Esophagus squamous epithelium (tissue), 5 donors: ENCODE results near the gene BICD2. TPM values are rescaled to one million over a fixed set of nuclear protein-coding genes. Genes with fewer than 3 reads are reported as not detected.
"Not testable (repeated sequence)": the region's sequence is repeated elsewhere in the genome, so short reads cannot be mapped to it uniquely, and the experiment has no call there.

Experiments used
- DNase-seq: peaks from one replicate; lab custom pipeline; 2025; lab: John Stamatoyannopoulos, UW
- H3K27ac ChIP-seq, 4 donors: fragments of 200-600 bp; sonication (generic); one replicate each; pipeline ENCODE4 v1.5.1; 2016 to 2019; ENCODE audit warnings: mild to moderate bottlenecking in 1 of 4
- H3K27me3 ChIP-seq, 4 donors: fragments of 200-600 bp; sonication (generic); 1 replicate in 3 of 4; 2 replicates in 1 of 4; pipeline versions ENCODE4 v1.5.1 to v1.6.0; 2017 to 2021; ENCODE audit warnings: antibody characterized with exemption in 1 of 4
- H3K36me3 ChIP-seq, 3 donors: fragments of 200-600 bp; sonication (generic); one replicate each; pipeline ENCODE4 v1.5.1; 2016 to 2019
- H3K4me1 ChIP-seq, 3 donors: fragments of 200-600 bp; sonication (generic); one replicate each; pipeline ENCODE4 v1.5.1; 2017 to 2019
- H3K4me3 ChIP-seq, 4 donors: fragments of 200-600 bp; sonication (generic); 1 replicate in 3 of 4; 2 replicates in 1 of 4; pipeline ENCODE4 v1.5.1; 2016 to 2019; ENCODE audit warnings: mild to moderate bottlenecking in 2 of 4, moderate library complexity in 1 of 4
- H3K9me3 ChIP-seq, 3 donors: fragments of 200-600 bp; sonication (generic); one replicate each; pipeline ENCODE4 v1.5.1; 2016 to 2019
- POLR2A ChIP-seq, 4 donors: fragments of 450-650 bp; IDR thresholded peaks; one replicate each; pipeline ENCODE4 v1.6.1; 2017; ENCODE audit warnings: antibody characterized with exemption in 4 of 4, mild to moderate bottlenecking in 4 of 4, moderate library complexity in 3 of 4
- WGBS, 2 donors: methylation state at CpG; one replicate each; pipeline ENCODE4 v1.1.5; 2018; 5-methylcytosine and 5-hydroxymethylcytosine counted together
- intact Hi-C: fragments of 100-400 bp; cut with DNase I; formaldehyde crosslinking; loops from one replicate; pipeline ENCODE4 v1.15.0; 2022
- total RNA-seq, 4 donors: library from RNA; depleted of rRNA; stranded (reverse); fragments of >200 nt; gene quantifications; one replicate each; pipeline ENCODE4 v1.1.0, GENCODE V29; 2016
- TF ChIP-seq, protein P1 (sequence below), 6 experiments: fragments of 450-650 bp in 4 of 6; fragments of 200-600 bp in 2 of 6; sonication (generic) in 2 of 6; IDR thresholded peaks; one replicate each; pipeline ENCODE4 v1.5.1; 2016 to 2019; ENCODE audit warnings: antibody characterized with exemption in 6 of 6, mild to moderate bottlenecking in 4 of 6, moderate library complexity in 4 of 6
- donor health status: DM: yes; HTN: yes; CAD: no.

Gene BICD2
- total RNA-seq, result 100 to 1,000 TPM in 1 of 4 donors, 10 to 100 TPM in 3; 81.7 to 116 (median 91.1) TPM

- Histone ChIP-seq H3K4me1 (peaks cover 48 to 81% (median 52%) of the 10 kb centered on the region in 3 donors), H3K27ac (peak within 1 kb of the TSS; percentile 99 to 100 (median 100)), H3K4me3 (peak within 1 kb of the TSS; percentile 78 to 99 (median 90)), H3K36me3 (no peaks in the 10 kb centered on the region), H3K27me3 (no peaks in the 10 kb centered on the region), H3K9me3 (no peaks in the 10 kb centered on the region)
- intact Hi-C loops, result no loop called here
- DNase-seq, result no peak
- TF ChIP-seq, protein P1, sequence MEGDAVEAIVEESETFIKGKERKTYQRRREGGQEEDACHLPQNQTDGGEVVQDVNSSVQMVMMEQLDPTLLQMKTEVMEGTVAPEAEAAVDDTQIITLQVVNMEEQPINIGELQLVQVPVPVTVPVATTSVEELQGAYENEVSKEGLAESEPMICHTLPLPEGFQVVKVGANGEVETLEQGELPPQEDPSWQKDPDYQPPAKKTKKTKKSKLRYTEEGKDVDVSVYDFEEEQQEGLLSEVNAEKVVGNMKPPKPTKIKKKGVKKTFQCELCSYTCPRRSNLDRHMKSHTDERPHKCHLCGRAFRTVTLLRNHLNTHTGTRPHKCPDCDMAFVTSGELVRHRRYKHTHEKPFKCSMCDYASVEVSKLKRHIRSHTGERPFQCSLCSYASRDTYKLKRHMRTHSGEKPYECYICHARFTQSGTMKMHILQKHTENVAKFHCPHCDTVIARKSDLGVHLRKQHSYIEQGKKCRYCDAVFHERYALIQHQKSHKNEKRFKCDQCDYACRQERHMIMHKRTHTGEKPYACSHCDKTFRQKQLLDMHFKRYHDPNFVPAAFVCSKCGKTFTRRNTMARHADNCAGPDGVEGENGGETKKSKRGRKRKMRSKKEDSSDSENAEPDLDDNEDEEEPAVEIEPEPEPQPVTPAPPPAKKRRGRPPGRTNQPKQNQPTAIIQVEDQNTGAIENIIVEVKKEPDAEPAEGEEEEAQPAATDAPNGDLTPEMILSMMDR (IDR thresholded peaks at IDR 0.05), result no peak
- peak in 2 of 4 donors; percentile 7 to 20 for TF ChIP-seq POLR2A (IDR thresholded peaks at IDR 0.05)
- WGBS, 2 donors, result 0% methylated on average over 16 of the region's 74 CpGs; no CpG with 5 or more reads in 1 of the 2 donors
Observed at GRCh38 chr9:92764381-92764987, at the start of gene BICD2. BICD2 (minus strand) TSS chr9:92764833; CDS start chr9:92764744, 89 bp downstream.

GRCh38 chr9:92809629-92810326 lies 45.1 kb upstream of the BICD2 start:
- Histone ChIP-seq H3K27me3 (peaks cover 19 to 100% (median 51%) of the 10 kb centered on the region in 4 donors), H3K4me3 (peak overlapping the region in 3 of 4 donors; percentile 25 to 62 (median 40)), H3K4me1 (peaks cover 22 to 30% (median 28%) of the 10 kb centered on the region in 3 donors)
- H3K36me3 ChIP-seq, intact Hi-C loops, H3K9me3 ChIP-seq, H3K27ac ChIP-seq, DNase-seq: not testable (repeated sequence)
- WGBS, 2 donors, result 14 to 26% methylated on average over 6 to 15 of the region's 34 CpGs

GRCh38 chr9:92808726-92809451 lies 44.3 kb upstream of the BICD2 start:
- Histone ChIP-seq H3K36me3 (no peaks in the 10 kb centered on the region), H3K27ac (no peak overlapping the region), H3K4me3 (peak overlapping the region; percentile 3 to 62 (median 32)), H3K27me3 (peaks cover 19 to 100% (median 51%) of the 10 kb centered on the region in 4 donors), H3K4me1 (peaks cover 22 to 30% (median 28%) of the 10 kb centered on the region in 3 donors), H3K9me3 (no peaks in the 10 kb centered on the region)
- no peak for DNase-seq
- intact Hi-C loops, result no loop called here
- WGBS, 2 donors, result 4% methylated on average over 5 of the region's 60 CpGs; no CpG with 5 or more reads in 1 of the 2 donors
- TF ChIP-seq, protein P1 (IDR thresholded peaks at IDR 0.05), result peak in 2 of 6 experiments; percentile 32 to 43
- TF ChIP-seq POLR2A (IDR thresholded peaks at IDR 0.05), result no peak

- WGBS, 2 donors, result 0% methylated on average over 1 of the region's 76 CpGs; no CpG with 5 or more reads in 1 of the 2 donors
- TF ChIP-seq, protein P1 (IDR thresholded peaks at IDR 0.05), result no peak
- no peak for TF ChIP-seq POLR2A (IDR thresholded peaks at IDR 0.05)
- intact Hi-C loops, result no loop called here
- Histone ChIP-seq H3K27ac (no peak overlapping the region), H3K4me3 (peak overlapping the region in 3 of 4 donors; percentile 25 to 62 (median 40)), H3K27me3 (peaks cover 19 to 100% (median 50%) of the 10 kb centered on the region in 4 donors), H3K9me3 (no peaks in the 10 kb centered on the region), H3K36me3 (no peaks in the 10 kb centered on the region), H3K4me1 (peaks cover 22 to 30% (median 28%) of the 10 kb centered on the region in 3 donors)
- DNase-seq, result no peak
Observed at GRCh38 chr9:92807757-92808725, 43.4 kb upstream of the BICD2 start.
